Mucosa of descending colon (tissue), 3 donors: ENCODE results near the gene SEMA6C. TPM values are rescaled to one million over a fixed set of nuclear protein-coding genes. Genes with fewer than 3 reads are reported as not detected.

Source experiments
- ATAC-seq: fragments of 200-7000 bp; cut with Tn5 transposase; one replicate; pipeline ENCODE4 v1.9.1; 2020; ENCODE audit warnings: mild to moderate bottlenecking, moderate library complexity
- DNase-seq, 3 donors: peaks; one replicate each; pipeline ENCODE4 v3.0.0-alpha.2; 2020
- H3K36me3 ChIP-seq: fragments of 200-600 bp; one replicate; pipeline ENCODE4 v1.8.0; 2021; ENCODE audit warnings: low read depth, mild to moderate bottlenecking
- H3K4me1 ChIP-seq: fragments of 200-600 bp; one replicate; pipeline ENCODE4 v1.8.0; 2021; ENCODE audit warnings: low read depth, mild to moderate bottlenecking
- H3K4me3 ChIP-seq: fragments of 200-600 bp; one replicate; pipeline ENCODE4 v1.8.0; 2021; ENCODE audit warnings: mild to moderate bottlenecking
- H3K9me3 ChIP-seq: fragments of 200-600 bp; one replicate; pipeline ENCODE4 v1.8.0; 2021; ENCODE audit warnings: mild to moderate bottlenecking
- intact Hi-C, 2 donors: fragments of 100-400 bp; cut with DNase I in 1 of 2; cut with micrococcal nuclease in 1 of 2; formaldehyde crosslinking; loops; one replicate each; pipeline versions ENCODE4 v1.11.0 to v1.11.1; 2022; cut with DNase I, micrococcal nuclease
- total RNA-seq, 3 donors: library from RNA; stranded (reverse); fragmentation: NEBNext Ultra II Directional in 2 of 3; extraction: Animal tissue kit (Norgen Biotek cat#: 25700) in 2 of 3; gene quantifications; one replicate each; pipeline versions ENCODE4 v1.2.1 to v1.2.4, GENCODE V29; 2021 to 2023
- TF ChIP-seq, protein P1 (sequence below): fragments of 200-600 bp; IDR thresholded peaks from one replicate; pipeline ENCODE4 v1.8.0; 2022; ENCODE audit warnings: antibody characterized with exemption, mild to moderate bottlenecking
- donor health status: DM: no; HTN: no; CAD: no; lungs with moderate emphysema.
- donor health status: DM: no; HTN: no; CAD: no.
- donor health status: DM: no; HTN: yes; CAD: no.

SEMA6C gene
- total RNA-seq, 3 donors from 2014 or later, result 1.9 to 9.3 (median 4.3) TPM

DNA sequence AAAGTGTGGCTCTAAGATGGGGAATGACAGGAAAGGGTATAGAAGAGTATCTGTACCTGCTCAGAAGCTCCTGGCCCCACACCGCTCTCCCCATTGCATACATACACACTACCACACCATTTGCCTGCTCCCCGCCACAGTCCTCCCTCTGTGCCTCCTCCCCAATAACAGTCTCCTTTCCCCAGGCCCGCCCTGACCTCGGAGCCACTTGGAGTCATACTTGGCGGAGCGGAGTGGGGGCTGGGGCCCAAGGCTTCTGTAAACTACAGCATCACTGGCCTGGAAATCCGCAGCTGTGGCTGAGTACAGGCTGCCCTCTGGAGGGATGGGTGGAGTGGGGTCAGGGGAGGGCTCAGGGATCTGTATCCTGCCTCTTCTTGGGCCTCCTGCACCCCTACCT is 8.6 kb downstream of the SEMA6C start:
- DNase-seq, result no peak
- no peak for ATAC-seq
- intact Hi-C loops, result no loop called here
- no peaks in the 10 kb centered on the region for H3K36me3 ChIP-seq
- no peaks in the 10 kb centered on the region for H3K9me3 ChIP-seq
- no peaks in the 10 kb centered on the region for H3K4me1 ChIP-seq
- TF ChIP-seq, protein P1, sequence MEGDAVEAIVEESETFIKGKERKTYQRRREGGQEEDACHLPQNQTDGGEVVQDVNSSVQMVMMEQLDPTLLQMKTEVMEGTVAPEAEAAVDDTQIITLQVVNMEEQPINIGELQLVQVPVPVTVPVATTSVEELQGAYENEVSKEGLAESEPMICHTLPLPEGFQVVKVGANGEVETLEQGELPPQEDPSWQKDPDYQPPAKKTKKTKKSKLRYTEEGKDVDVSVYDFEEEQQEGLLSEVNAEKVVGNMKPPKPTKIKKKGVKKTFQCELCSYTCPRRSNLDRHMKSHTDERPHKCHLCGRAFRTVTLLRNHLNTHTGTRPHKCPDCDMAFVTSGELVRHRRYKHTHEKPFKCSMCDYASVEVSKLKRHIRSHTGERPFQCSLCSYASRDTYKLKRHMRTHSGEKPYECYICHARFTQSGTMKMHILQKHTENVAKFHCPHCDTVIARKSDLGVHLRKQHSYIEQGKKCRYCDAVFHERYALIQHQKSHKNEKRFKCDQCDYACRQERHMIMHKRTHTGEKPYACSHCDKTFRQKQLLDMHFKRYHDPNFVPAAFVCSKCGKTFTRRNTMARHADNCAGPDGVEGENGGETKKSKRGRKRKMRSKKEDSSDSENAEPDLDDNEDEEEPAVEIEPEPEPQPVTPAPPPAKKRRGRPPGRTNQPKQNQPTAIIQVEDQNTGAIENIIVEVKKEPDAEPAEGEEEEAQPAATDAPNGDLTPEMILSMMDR, result no peak
- H3K4me3 ChIP-seq, result no peak overlapping the region

DNA sequence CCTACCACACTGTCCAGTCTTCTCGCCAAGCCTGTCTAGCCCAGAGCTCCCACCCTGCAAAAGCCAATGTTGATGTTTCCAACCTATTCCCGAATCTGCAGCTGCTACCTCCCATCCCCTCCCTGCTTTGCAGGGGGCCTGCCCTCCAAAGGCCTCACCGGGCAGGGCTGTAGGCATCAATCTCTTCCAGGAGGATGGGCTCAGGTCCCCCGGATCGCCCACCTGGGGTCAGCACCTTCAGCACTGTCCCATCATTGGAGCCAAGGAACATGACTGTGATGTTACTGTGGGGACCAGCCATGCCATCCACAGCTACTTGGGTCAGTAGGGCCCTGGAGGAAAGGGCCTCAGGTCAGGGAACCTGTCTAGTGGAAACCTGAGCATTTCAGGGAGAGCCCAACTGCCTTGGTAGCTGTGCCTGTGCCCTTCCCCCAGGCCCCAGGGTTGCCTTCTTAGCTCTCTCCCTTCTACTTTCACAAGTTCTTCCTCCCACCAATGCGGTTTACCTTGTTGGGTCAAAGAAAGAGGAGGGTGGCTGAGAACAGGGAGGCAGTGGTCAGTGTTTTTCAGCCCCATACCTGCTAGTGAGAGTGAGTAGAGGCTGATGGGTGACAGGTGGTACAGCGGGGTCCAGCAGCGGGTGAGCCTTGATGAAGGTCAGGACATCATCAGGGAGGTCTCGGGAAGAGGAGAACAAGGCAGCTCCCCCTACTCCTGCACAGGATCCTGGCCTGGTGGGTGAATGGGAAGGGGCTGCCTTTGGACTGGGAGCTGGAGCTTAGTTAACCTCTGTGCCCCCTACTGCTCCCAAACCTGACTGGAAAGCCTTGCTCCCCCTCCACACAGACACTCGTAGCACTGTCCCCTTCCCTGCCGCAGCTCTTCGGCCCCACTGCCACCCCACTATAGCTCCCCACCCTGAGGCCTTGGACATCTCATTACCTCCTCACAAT is 10.7 kb downstream of the SEMA6C start:
- ATAC-seq (no peak), DNase-seq (no peak)
- TF ChIP-seq, protein P1, result no peak
- Histone ChIP-seq H3K4me1 (no peaks in the 10 kb centered on the region), H3K4me3 (no peak overlapping the region), H3K36me3 (no peaks in the 10 kb centered on the region), H3K9me3 (no peaks in the 10 kb centered on the region)
- intact Hi-C loops, result no loop called here

DNA sequence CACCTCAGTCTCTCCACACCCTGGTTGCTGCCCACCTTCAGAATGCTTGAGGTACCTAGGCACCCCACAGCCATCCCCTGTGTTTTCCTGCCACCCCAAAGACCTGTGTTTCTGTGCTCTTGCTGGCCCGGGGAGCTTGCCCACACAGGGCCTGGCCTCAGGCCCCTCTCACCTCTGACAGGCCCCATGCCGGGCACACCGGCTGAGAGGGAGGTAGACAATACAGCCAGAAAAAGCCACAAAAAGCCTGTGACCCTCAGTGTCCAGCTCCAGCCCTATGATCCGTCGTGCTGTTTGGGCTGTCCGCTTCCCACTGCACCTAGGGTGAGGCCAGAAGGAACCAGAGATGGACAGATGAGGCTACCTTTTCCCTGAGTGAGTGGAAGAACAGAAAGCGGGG is 11.4 kb downstream of the SEMA6C start:
- Histone ChIP-seq H3K9me3 (no peaks in the 10 kb centered on the region), H3K36me3 (no peaks in the 10 kb centered on the region), H3K4me1 (no peaks in the 10 kb centered on the region), H3K4me3 (no peak overlapping the region)
- TF ChIP-seq, protein P1, result no peak
- intact Hi-C loops, result no loop called here
- ATAC-seq, result no peak
- no peak for DNase-seq

DNA sequence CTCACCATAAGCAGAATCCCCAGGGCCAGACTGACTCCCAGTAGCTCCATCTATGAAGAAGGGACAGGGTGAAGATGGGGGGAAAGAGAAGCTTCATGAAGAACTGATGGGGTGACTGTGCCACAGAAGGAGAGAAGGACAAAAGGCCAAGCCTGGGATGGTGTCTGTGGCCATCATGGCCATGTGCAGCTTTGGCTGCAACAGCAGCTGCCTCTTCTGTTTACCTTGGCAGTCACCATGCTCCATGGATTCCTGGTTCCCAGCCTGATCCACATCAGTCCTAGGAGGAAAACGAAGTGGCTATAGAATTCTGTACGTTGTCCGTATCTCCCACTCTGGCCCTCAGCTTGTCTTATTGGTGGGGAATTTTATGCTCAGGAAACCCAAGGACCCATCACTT is 12.0 kb downstream of the SEMA6C start:
- no peak overlapping the region for H3K4me3 ChIP-seq
- TF ChIP-seq, protein P1, result no peak
- H3K36me3 ChIP-seq, result no peaks in the 10 kb centered on the region
- ATAC-seq (no peak), DNase-seq (no peak)
- intact Hi-C loops, result no loop called here
- no peaks in the 10 kb centered on the region for H3K9me3 ChIP-seq
- no peaks in the 10 kb centered on the region for H3K4me1 ChIP-seq

DNA sequence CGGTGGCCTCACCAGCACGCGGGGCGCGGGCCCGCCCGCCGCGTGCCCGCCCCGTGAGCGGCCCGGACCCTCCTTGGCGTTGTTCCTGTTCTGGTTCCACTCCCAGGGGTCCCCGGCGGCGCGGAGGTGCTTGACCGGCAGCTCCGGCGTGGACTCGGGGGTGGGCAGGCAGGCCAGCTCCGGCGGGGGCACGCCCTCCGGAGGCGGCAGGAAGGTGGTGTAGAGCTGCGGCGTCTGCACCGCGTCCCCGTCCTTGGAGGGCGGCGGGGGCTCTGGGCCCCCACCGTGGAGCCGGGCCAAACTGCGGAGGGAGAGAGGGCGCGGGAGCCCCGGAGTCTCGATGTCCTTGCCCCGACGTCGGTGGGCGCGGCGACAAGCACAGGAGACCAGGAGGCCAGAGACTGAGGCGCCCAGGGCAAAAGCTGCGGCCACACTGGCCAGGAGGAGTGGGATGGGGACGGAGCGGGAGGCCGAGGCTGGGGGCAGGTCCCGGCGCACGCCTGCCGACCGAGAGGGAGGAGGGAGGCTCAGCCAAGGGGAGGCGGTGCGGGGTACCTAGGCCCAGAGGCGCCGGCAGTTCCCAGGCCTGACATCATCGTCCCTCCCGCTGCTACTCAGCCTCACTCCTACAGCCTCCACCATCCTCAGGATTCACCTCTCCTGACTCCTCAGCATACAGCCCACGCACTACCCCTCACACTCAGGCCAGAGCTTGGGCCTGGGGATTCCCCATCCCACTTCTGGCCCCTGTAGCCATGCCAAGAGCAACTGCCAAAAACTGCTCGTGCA is 13.2 kb downstream of the SEMA6C start:
- no peaks in the 10 kb centered on the region for H3K36me3 ChIP-seq
- H3K9me3 ChIP-seq, result no peaks in the 10 kb centered on the region
- no peaks in the 10 kb centered on the region for H3K4me1 ChIP-seq
- TF ChIP-seq, protein P1, result no peak
- no peak overlapping the region for H3K4me3 ChIP-seq
- intact Hi-C loops, result no loop called here
- ATAC-seq (no peak), DNase-seq (no peak)
